ENCODE measurements around the gene PRAMEF1. TPM values are rescaled to one million over a fixed set of nuclear protein-coding genes. Genes with fewer than 3 reads are reported as not detected.

The PRAMEF1 gene
- not detected in 2 replicates for total RNA-seq

GRCh38 chr1:12791097-12791496 lies at the start of gene PRAMEF1:
Gene PRAMEF1 (plus strand): TSS chr1:12791397. CDS start chr1:12793228, 1,831 bp downstream.

GRCh38 chr1:12745992-12746323 lies 45.2 kb upstream of the PRAMEF1 start, which contains the start of gene CFAP107:
Gene CFAP107 (plus strand): TSS chr1:12746200. CDS start chr1:12746431, 231 bp downstream.

GRCh38 chr1:12773438-12773837 lies 17.8 kb upstream of the PRAMEF1 start, which contains the start of gene PRAMEF12:
Gene PRAMEF12 (plus strand): TSS chr1:12773738. CDS start chr1:12774868, 1,130 bp downstream.

GRCh38 chr1:12831310-12831709 lies 40.1 kb downstream of the PRAMEF1 start, which contains the start of gene PRAMEF11:
Gene PRAMEF11 (minus strand): TSS chr1:12831410. CDS start chr1:12828789, 2,621 bp downstream.

Other genes with a start within 250 kb of the PRAMEF1 start
- 34.1 and 52.0 TPM in 2 replicates for gene DHRS3, start 173.2 kb upstream of the PRAMEF1 start, total RNA-seq
- not detected in 2 replicates for gene AADACL4, start 147.3 kb upstream of the PRAMEF1 start, total RNA-seq
- gene AADACL3, start 75.3 kb upstream of the PRAMEF1 start, total RNA-seq, result not detected in 2 replicates
- gene CFAP107, start 45.2 kb upstream of the PRAMEF1 start, total RNA-seq, result not detected in 2 replicates
- gene PRAMEF12, start 17.7 kb upstream of the PRAMEF1 start, total RNA-seq, result not detected in 2 replicates
- not detected in 2 replicates for gene PRAMEF11, start 40.0 kb downstream of the PRAMEF1 start, total RNA-seq
- gene HNRNPCL1, start 57.3 kb downstream of the PRAMEF1 start, total RNA-seq, result not detected in 2 replicates
- not detected in 2 replicates for gene PRAMEF2, start 65.7 kb downstream of the PRAMEF1 start, total RNA-seq
- gene PRAMEF4, start 94.8 kb downstream of the PRAMEF1 start, total RNA-seq, result not detected in 2 replicates
- not detected in 2 replicates for gene PRAMEF10, start 106.9 kb downstream of the PRAMEF1 start, total RNA-seq
- not detected in 2 replicates for gene PRAMEF7, start 125.2 kb downstream of the PRAMEF1 start, total RNA-seq
- not detected in 2 replicates for gene PRAMEF6, start 156.2 kb downstream of the PRAMEF1 start, total RNA-seq

Data from endothelial cell of coronary artery (primary cell).